ENCODE results near the gene NHSL1.

NHSL1 gene

GRCh38 chr6:138504764-138505689, 5.7 kb upstream of the NHSL1 start:
- no peak for ATAC-seq (ENCODE audit: low read depth)
- H3K9me3 ChIP-seq (ENCODE audit: severe bottlenecking) = no peaks in the 10 kb centered on the region
- H3K4me3 ChIP-seq (ENCODE audit: severe bottlenecking) = no peak overlapping the region
- no peaks in the 10 kb centered on the region for H3K27me3 ChIP-seq (ENCODE audit: insufficient read depth, poor library complexity, severe bottlenecking)
- no peaks in the 10 kb centered on the region for H3K4me1 ChIP-seq (ENCODE audit: insufficient read depth, poor library complexity, severe bottlenecking)
- DNase-seq (ENCODE audit: low spot score) = no peak
- H3K36me3 ChIP-seq (ENCODE audit: low read depth) = no peaks in the 10 kb centered on the region
- TF ChIP-seq, protein P1, sequence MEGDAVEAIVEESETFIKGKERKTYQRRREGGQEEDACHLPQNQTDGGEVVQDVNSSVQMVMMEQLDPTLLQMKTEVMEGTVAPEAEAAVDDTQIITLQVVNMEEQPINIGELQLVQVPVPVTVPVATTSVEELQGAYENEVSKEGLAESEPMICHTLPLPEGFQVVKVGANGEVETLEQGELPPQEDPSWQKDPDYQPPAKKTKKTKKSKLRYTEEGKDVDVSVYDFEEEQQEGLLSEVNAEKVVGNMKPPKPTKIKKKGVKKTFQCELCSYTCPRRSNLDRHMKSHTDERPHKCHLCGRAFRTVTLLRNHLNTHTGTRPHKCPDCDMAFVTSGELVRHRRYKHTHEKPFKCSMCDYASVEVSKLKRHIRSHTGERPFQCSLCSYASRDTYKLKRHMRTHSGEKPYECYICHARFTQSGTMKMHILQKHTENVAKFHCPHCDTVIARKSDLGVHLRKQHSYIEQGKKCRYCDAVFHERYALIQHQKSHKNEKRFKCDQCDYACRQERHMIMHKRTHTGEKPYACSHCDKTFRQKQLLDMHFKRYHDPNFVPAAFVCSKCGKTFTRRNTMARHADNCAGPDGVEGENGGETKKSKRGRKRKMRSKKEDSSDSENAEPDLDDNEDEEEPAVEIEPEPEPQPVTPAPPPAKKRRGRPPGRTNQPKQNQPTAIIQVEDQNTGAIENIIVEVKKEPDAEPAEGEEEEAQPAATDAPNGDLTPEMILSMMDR (IDR thresholded peaks at IDR 0.05; ENCODE audit: poor library complexity, severe bottlenecking) = no peak
- H3K27ac ChIP-seq (ENCODE audit: poor library complexity, severe bottlenecking) = no peak overlapping the region

DNA sequence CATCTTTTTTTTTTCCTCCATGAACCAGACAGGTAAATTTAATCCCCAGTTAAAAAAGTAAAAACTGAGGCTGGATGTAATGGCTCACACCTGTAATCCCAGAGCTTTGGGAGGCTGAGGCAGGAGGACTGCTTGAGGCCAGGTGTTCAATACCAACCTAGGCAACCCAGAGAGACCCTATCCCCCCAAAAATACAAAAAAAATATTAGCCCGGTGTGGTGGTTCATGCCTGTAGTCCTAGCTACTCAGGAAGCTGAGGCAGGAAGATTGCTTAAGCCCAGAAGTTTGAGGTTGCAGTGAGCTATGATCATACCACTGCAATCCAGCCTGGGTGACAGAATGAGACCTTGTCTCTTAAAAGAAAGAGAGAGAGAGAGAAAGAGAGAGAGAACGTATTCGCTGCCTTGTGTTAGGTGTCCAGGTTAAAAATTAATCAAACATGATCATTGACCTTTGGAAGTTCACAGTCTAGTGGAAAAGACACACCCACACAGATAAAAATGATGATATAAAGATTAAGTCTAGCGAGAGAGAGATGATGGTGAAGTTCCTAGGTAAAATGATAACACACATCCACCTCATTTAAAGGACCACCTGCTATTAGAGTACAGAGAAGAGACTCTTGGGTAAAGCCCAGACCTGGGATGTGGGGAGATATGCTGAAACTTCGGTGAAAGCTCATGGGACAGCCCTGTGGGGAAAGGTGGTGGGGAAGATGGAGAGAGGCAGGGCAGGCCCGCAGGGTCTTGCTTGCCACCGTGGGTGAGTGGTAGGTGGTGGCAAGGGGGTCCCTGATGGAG, 4.8 kb upstream of the NHSL1 start:
- no peak for DNase-seq (ENCODE audit: low spot score)
- ATAC-seq (ENCODE audit: low read depth) = no peak

DNA sequence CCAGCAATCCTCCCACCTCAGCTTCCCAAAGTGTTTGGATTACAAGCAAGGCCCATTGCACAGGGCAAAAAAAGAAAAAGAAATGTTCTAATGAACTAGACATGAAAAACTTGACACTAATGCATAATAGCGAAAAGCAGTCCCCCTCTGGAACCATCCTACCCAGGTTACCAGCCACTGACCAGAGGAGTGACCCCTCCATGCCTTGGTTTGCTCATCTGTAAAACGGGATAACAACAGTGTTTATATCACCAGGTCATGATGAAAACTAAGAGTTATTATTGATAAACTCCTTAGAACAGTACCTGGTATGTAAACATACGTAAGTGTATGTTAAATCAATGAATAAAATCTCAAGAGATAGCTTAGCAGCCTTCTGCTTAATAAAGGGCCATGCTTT, 3.3 kb upstream of the NHSL1 start:
- TF ChIP-seq, protein P1 (IDR thresholded peaks at IDR 0.05; ENCODE audit: poor library complexity, severe bottlenecking) = no peak
- Histone ChIP-seq H3K9me3 (ENCODE audit: severe bottlenecking) (no peaks in the 10 kb centered on the region), H3K4me3 (ENCODE audit: severe bottlenecking) (no peak overlapping the region), H3K27me3 (ENCODE audit: insufficient read depth, poor library complexity, severe bottlenecking) (no peaks in the 10 kb centered on the region), H3K36me3 (ENCODE audit: low read depth) (no peaks in the 10 kb centered on the region), H3K27ac (ENCODE audit: poor library complexity, severe bottlenecking) (no peak overlapping the region), H3K4me1 (ENCODE audit: insufficient read depth, poor library complexity, severe bottlenecking) (no peaks in the 10 kb centered on the region)
- DNase-seq (ENCODE audit: low spot score) = no peak
- ATAC-seq (ENCODE audit: low read depth) = no peak

More for the DNA sequence above, 4.8 kb upstream of the NHSL1 start:
- H3K9me3 ChIP-seq (ENCODE audit: severe bottlenecking) = no peaks in the 10 kb centered on the region
- no peaks in the 10 kb centered on the region for H3K4me1 ChIP-seq (ENCODE audit: insufficient read depth, poor library complexity, severe bottlenecking)
- H3K27me3 ChIP-seq (ENCODE audit: insufficient read depth, poor library complexity, severe bottlenecking) = no peaks in the 10 kb centered on the region
- TF ChIP-seq, protein P1 (IDR thresholded peaks at IDR 0.05; ENCODE audit: poor library complexity, severe bottlenecking) = no peak
- H3K4me3 ChIP-seq (ENCODE audit: severe bottlenecking) = no peak overlapping the region
- H3K27ac ChIP-seq (ENCODE audit: poor library complexity, severe bottlenecking) = no peak overlapping the region
- H3K36me3 ChIP-seq (ENCODE audit: low read depth) = no peaks in the 10 kb centered on the region

GRCh38 chr6:138500867-138501446, 1.7 kb upstream of the NHSL1 start:
- ATAC-seq (ENCODE audit: low read depth) (no peak), DNase-seq (ENCODE audit: low spot score) (no peak)
- Histone ChIP-seq H3K27ac (ENCODE audit: poor library complexity, severe bottlenecking) (no peak overlapping the region), H3K27me3 (ENCODE audit: insufficient read depth, poor library complexity, severe bottlenecking) (no peaks in the 10 kb centered on the region), H3K4me3 (ENCODE audit: severe bottlenecking) (no peak overlapping the region), H3K9me3 (ENCODE audit: severe bottlenecking) (no peaks in the 10 kb centered on the region), H3K36me3 (ENCODE audit: low read depth) (no peaks in the 10 kb centered on the region), H3K4me1 (ENCODE audit: insufficient read depth, poor library complexity, severe bottlenecking) (no peaks in the 10 kb centered on the region)
- TF ChIP-seq, protein P1 (IDR thresholded peaks at IDR 0.05; ENCODE audit: poor library complexity, severe bottlenecking) = no peak
